NCI-H345 treated with DMSO at 0.1 percent for 48 hours (cell line): ENCODE measurements around the gene CACNA1E.

Experiments used
- DNase-seq: peaks from one replicate; lab custom pipeline; 2025; ENCODE audit not compliant: unreplicated experiment; lab: John Stamatoyannopoulos, UW

The CACNA1E gene

DNA sequence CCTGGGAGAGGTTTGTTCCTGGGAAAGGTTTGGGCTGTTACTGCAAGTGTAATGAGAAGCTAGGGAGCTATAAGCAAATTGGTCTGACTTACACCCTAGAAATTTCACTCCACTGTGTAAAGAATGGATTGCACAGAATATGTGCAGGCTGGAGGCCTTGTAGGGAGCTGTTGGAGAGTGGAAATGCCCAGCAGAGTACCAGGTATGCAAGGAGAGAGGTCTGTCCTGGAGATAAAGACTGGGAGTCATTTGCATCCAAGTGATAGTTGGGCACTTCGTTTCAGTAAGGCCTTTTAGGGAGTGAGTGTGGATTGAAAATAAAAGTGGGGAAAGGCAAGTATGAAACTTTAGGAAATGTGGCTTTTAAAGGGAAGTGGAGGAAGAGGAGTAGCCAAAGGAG lies 75.8 kb downstream of the CACNA1E start:
- no peak for DNase-seq

DNA sequence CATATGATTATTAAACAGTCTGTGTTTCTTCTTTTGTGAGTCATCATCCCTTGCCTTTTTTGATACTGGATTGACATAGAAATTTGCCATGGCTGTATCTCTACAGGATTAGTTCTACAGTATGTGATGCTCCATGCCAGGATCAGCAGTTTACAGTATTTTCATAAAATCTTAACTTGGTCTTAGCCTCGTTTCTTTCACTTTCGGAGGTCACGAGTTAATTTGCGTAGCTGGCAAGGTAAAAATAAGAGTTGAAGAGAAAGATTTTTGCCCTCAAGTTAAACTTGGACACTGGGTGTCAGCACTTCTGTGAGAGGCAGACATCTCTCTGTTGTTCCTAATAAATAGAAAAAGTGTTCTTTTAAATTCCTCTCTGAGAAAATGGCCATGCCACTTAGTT lies 79.1 kb downstream of the CACNA1E start:
- DNase-seq: no peak

- no peak for DNase-seq
Measured at GRCh38 chr1:181568736-181569135, 85.4 kb downstream of the CACNA1E start.

DNA sequence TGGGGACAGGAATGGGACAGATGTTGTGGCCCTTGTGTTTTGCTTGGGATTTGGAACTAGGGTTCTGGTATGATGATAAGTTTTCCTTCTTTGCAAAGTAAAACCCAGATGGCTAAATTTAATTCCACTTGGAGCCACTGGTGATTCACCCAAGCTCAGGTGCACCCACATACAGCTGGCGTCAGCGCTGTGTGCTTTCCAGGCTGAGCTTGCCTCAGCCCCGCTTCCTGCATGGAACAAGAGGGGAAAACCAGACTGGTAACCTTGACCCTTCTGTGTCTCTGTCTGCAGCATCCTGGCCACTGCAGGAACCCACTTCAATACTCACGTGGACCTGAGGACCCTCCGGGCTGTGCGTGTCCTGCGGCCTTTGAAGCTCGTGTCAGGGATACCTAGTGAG lies 94.2 kb downstream of the CACNA1E start:
- DNase-seq: no peak

DNA sequence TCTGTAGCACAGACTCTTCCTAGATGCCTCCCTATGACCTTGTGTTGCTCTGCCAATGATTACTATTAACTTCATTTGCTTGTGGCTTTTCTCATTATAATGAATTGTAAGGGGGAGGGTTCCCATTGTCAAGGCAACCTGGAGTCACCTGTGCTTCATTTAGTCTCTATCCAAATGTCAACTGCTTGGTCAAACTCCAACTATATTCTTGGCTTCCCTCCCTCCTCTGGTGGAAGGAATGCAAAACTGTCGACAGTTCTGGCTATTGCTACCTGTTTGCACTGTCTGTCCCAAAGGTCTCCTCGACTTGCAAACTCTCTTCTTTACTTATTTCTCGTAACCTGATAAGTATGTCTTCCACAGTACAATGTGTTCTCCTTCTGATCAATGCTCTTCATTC lies 100.3 kb downstream of the CACNA1E start:
- DNase-seq: no peak

GRCh38 chr1:181587870-181588438 lies 104.6 kb downstream of the CACNA1E start:
- no peak for DNase-seq

GRCh38 chr1:181588631-181589030 lies 105.3 kb downstream of the CACNA1E start:
- no peak for DNase-seq

GRCh38 chr1:181592255-181592859 lies 109.0 kb downstream of the CACNA1E start:
- DNase-seq: no peak

DNA sequence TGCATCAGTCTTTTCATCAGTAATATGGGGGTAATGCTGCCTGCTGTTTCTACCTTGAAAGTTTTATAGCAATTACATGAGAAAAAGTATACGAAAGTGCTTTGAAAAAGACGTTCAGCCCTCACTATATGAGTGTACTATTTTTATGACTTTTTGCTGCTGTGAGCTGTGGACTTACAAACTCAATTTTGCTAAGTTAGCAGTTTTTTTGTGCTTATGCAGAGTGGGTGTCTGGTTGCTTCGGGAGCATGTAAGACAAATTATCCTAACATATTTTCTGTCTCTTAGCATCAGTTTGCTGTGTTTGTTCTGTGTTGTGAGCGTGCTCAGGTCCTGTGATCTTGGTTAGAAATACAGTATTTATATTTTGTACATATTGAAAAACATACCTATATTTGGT lies 109.7 kb downstream of the CACNA1E start:
- DNase-seq: no peak

GRCh38 chr1:181594553-181594952 lies 111.2 kb downstream of the CACNA1E start:
- no peak for DNase-seq

DNA sequence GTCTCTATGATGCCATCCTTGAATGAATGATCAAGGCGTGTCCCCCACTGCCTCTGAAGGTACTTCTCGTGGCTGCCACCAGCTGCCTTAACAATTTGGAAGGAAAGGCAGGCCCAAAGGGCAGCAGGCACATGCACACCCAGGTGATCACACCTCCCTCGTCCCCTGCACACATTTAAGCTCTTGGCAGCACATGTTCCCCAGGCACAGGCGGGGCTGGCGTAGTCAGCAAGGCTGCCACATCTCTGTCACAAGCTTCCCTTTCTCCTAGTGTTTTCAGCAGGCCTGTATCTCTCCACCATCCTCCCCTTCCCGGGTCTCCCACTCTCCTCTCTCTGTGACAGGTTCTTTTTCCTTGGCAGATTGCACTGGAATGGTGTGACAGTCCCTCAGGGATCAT lies 111.9 kb downstream of the CACNA1E start:
- DNase-seq: no peak

DNA sequence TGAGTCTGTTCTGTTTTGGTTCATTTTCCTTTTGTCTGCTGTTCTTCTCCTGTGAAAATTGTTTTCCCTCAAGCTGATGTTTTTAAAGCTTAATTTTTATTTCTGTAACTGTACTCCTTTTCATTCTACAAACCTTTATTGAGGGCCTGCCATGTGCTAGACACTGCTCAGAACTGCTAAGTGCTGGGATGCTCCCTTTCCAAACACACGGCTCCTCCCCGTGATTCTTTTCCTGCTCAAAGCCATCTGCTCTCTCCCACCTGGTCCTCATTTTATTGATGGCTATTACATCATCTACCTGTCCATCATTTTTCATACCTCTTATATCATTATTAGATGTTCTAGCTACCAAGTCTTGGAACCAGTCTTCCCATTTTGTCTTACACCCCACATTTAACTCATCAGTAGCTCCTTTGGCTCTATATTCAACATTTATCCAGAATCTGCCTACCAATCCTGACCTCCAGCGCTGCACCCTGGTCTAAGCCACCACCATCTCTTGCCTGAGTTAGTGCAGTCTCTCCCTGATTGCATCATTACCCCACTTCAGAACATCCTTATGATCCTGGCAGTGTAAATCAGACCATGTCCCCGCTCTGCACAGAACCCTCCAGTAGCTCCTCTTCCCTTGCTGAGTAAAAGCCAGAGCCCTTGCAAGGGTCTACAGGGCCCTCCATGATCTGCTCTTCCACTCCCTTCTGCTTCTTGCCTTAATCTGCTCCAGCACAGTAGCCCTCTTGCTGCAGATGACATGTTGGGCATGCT lies 118.1 kb downstream of the CACNA1E start:
- DNase-seq: no peak

DNA sequence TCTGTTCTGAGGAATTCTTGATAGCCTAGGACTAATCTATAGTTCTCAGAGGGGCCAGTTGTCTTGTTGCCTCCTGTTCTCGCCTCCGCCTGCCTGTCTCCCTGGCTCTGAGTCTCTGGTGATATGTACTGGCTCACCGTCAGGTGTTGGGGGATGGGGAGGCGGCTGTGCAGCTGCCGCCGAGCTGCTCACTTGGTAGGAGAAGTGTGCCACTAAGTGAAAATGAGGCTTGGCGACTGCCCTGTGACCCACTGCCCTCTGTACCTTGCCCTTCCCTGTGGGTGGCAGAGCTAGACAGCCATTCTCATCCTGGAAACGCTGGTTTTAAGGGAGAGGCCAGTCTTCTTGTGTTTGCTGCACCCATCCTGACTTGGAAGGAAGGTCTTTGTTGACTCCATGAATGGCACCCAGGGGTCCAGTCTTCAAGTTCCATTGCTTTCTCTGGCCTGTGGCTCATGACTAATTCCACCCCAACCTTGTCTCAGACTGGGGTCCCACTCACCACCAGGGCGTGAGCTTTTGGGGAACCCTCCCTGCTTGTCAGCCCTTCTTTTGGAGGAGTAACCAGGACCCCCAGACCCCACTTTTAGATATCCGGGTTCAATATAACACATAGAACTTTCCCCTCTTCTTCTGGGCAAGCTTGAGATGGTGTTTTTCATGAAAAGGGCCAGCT lies 120.6 kb downstream of the CACNA1E start:
- DNase-seq: no peak

GRCh38 chr1:181604482-181605249 lies 121.3 kb downstream of the CACNA1E start:
- no peak for DNase-seq

GRCh38 chr1:181607524-181607923 lies 124.2 kb downstream of the CACNA1E start:
- DNase-seq: no peak

DNA sequence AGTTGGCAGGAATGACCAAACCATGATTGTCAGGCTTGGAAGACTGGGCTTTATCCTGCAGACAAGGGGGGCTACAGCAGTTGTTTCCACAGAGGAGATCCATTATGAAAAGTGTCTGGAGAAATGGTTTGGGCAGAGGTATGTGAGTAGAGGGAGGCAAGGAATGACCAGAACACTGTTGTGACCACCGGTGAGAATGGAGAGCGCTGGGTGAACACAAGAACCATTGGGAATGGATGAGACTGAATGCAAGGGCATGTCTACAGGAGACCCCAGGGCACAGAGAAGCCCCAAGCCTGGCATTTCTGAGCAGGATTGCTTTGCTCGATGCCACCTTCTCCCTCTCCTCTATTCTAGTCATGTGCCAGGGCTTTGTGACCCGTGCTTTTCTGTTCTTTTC lies 125.1 kb downstream of the CACNA1E start:
- DNase-seq: no peak

- DNase-seq: no peak
Measured at GRCh38 chr1:181608948-181609347, 125.6 kb downstream of the CACNA1E start.

DNA sequence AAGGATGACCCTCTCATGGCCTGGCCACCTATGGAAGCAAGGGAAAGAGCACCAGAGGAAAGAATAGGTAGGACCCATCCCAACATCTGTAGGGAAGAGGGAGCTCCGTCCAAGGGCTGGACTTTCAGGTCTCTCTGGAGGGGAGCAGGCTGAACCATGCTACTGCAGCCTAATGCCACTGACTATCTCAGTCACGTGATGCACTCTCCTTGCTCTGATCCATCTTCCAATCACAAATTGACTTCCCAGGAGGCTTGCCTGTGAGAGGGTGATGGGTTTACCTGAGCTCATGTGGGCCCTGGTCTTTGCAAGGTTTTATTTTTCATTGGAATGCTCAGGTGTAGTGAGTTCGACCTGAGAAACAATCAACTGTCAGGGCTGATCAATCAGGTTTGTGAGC lies 128.8 kb downstream of the CACNA1E start:
- no peak for DNase-seq

- no peak for DNase-seq
Measured at GRCh38 chr1:181618559-181618958, 135.2 kb downstream of the CACNA1E start.

- DNase-seq: no peak
Measured at GRCh38 chr1:181620183-181620582, 136.9 kb downstream of the CACNA1E start.

DNA sequence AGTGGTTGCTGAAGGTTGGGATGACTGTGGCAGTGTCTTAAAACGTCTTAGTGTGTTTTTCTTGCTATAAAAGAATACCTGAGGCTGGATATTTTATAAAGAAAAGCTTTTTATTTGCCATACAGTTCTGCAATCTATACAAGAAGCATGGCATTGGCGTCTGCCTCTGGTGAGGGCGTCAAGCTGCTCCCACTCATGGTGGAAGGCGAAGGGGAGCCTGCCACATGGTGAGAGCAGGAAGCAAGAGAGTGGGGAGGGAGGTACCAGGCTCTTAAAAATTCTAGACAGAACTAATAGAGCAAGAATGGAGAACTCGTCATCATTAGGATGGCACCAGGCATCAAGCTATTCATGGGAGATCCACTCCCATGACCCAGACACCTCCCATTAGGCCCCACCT lies 140.5 kb downstream of the CACNA1E start:
- DNase-seq: no peak
